ENCODE data around the gene CAPNS1. TPM values are rescaled to one million over a fixed set of nuclear protein-coding genes. Genes with fewer than 3 reads are reported as not detected.

Gene CAPNS1
- total RNA-seq = 199 and 268 TPM in 2 replicates
- polyA plus RNA-seq = 320 and 346 TPM in 2 replicates

GRCh38 chr19:36139473-36140303 is at the start of gene CAPNS1:
Gene CAPNS1, plus strand, starts transcription at chr19:36140066. Its CDS starts 946 bp downstream, at chr19:36141012.
- no peaks in the 10 kb centered on the region for H3K9me3 ChIP-seq (ENCODE audit: low read depth)
- peaks cover 25% of the 10 kb centered on the region for H3K79me2 ChIP-seq
- peak within 1 kb of the TSS; percentile 100 for H3K27ac ChIP-seq
- H3K27me3 ChIP-seq = no peaks in the 10 kb centered on the region
- no peaks in the 10 kb centered on the region for H3K36me3 ChIP-seq (replicated peaks; ENCODE audit: insufficient read depth, low read depth)
- peak within 1 kb of the TSS; percentile 93 for H3K4me2 ChIP-seq
- DNase-seq (ENCODE audit: low spot score) = peak; percentile 99
- peak within 1 kb of the TSS; percentile 98 for H3K4me3 ChIP-seq
- H3K9me2 ChIP-seq (replicated peaks; ENCODE audit: insufficient read depth) = no peaks in the 10 kb centered on the region
- peaks cover 9% of the 10 kb centered on the region for H4K20me1 ChIP-seq (ENCODE audit: insufficient read depth, poor library complexity, severe bottlenecking)
- no peaks in the 10 kb centered on the region for H3K4me1 ChIP-seq (ENCODE audit: insufficient read depth)
- WGBS (ENCODE audit: low lambda C conversion rate, missing lambda C conversion rate) = 1% methylated on average over 47 of the region's 75 CpGs
- peak within 1 kb of the TSS; percentile 83 for H2AFZ ChIP-seq
- TF ChIP-seq EZH2phosphoT487 (IDR thresholded peaks at IDR 0.05; ENCODE audit: low read depth, severe bottlenecking, unreplicated experiment) = no peak
- TF ChIP-seq, protein P1, sequence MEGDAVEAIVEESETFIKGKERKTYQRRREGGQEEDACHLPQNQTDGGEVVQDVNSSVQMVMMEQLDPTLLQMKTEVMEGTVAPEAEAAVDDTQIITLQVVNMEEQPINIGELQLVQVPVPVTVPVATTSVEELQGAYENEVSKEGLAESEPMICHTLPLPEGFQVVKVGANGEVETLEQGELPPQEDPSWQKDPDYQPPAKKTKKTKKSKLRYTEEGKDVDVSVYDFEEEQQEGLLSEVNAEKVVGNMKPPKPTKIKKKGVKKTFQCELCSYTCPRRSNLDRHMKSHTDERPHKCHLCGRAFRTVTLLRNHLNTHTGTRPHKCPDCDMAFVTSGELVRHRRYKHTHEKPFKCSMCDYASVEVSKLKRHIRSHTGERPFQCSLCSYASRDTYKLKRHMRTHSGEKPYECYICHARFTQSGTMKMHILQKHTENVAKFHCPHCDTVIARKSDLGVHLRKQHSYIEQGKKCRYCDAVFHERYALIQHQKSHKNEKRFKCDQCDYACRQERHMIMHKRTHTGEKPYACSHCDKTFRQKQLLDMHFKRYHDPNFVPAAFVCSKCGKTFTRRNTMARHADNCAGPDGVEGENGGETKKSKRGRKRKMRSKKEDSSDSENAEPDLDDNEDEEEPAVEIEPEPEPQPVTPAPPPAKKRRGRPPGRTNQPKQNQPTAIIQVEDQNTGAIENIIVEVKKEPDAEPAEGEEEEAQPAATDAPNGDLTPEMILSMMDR (IDR thresholded peaks at IDR 0.05; ENCODE audit: poor library complexity) = peak; percentile 2

DNA sequence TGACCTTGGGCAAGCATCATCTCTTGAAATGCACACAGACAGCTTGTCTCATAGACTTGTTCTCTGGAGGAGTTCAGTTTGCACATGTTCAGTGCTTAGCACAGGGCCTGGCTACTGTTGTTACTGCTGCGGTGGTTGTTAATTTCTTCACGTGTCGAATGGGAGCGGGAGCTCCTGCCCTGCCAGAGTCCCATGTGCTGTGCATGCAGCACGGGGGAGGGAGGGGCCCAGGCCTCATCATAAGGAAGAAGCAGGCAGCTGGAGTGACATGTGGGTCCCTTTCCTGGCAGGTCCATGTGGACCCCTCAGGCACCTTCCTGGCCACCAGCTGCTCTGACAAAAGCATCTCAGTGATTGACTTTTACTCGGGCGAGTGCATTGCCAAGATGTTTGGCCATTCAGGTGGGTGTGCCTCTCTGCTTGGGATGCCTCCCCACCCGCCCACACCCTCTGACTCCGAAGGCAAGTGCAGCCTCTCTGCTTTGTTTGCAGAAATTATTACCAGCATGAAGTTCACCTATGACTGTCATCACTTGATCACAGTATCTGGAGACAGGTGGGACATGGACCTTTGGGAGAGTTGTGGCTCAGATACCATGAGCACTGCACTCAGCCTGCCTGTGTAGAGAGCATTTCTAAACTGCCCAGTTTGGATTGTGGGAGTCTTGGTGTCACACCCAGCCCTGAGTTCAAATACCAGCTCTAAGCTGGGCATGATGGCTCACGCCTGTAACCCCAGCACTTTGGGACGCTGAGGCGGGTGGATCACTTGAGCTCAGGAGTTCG is 48.8 kb upstream of the CAPNS1 start:
- 86% methylated on average over 11 of the region's 13 CpGs for WGBS (ENCODE audit: low lambda C conversion rate, missing lambda C conversion rate)
- no peak overlapping the region for H2AFZ ChIP-seq
- no peaks in the 10 kb centered on the region for H3K27me3 ChIP-seq
- H3K4me1 ChIP-seq (ENCODE audit: insufficient read depth) = no peaks in the 10 kb centered on the region
- no peak overlapping the region for H3K4me3 ChIP-seq
- no peak overlapping the region for H3K27ac ChIP-seq
- H3K4me2 ChIP-seq = no peak overlapping the region
- no peaks in the 10 kb centered on the region for H3K79me2 ChIP-seq
- H3K36me3 ChIP-seq (replicated peaks; ENCODE audit: insufficient read depth, low read depth) = no peaks in the 10 kb centered on the region
- no peak for DNase-seq (ENCODE audit: low spot score)
- H3K9me3 ChIP-seq (ENCODE audit: low read depth) = no peaks in the 10 kb centered on the region
- H3K9me2 ChIP-seq (replicated peaks; ENCODE audit: insufficient read depth) = no peaks in the 10 kb centered on the region
- H4K20me1 ChIP-seq (ENCODE audit: insufficient read depth, poor library complexity, severe bottlenecking) = no peaks in the 10 kb centered on the region
- TF ChIP-seq EZH2phosphoT487 (IDR thresholded peaks at IDR 0.05; ENCODE audit: low read depth, severe bottlenecking, unreplicated experiment) (no peak), EZH2 (IDR thresholded peaks at IDR 0.05; ENCODE audit: borderline replicate concordance) (no peak)
- TF ChIP-seq, protein P1 (IDR thresholded peaks at IDR 0.05; ENCODE audit: poor library complexity) = no peak

- Histone ChIP-seq H3K9me3 (ENCODE audit: low read depth) (no peaks in the 10 kb centered on the region), H3K27ac (no peak overlapping the region), H3K36me3 (replicated peaks; ENCODE audit: insufficient read depth, low read depth) (no peaks in the 10 kb centered on the region), H3K79me2 (no peaks in the 10 kb centered on the region), H2AFZ (no peak overlapping the region), H3K4me2 (no peak overlapping the region), H3K27me3 (no peaks in the 10 kb centered on the region), H3K9me2 (replicated peaks; ENCODE audit: insufficient read depth) (no peaks in the 10 kb centered on the region), H3K4me3 (no peak overlapping the region), H4K20me1 (ENCODE audit: insufficient read depth, poor library complexity, severe bottlenecking) (no peaks in the 10 kb centered on the region), H3K4me1 (ENCODE audit: insufficient read depth) (no peaks in the 10 kb centered on the region)
- no peak for DNase-seq (ENCODE audit: low spot score)
- TF ChIP-seq, protein P1 (IDR thresholded peaks at IDR 0.05; ENCODE audit: poor library complexity) = no peak
- no peak for TF ChIP-seq EZH2 (IDR thresholded peaks at IDR 0.05; ENCODE audit: borderline replicate concordance)
- no peak for TF ChIP-seq EZH2phosphoT487 (IDR thresholded peaks at IDR 0.05; ENCODE audit: low read depth, severe bottlenecking, unreplicated experiment)
- WGBS (ENCODE audit: low lambda C conversion rate, missing lambda C conversion rate) = 99% methylated on average over 7 of the region's 7 CpGs
Measured at GRCh38 chr19:36092566-36092965, 47.3 kb upstream of the CAPNS1 start.
